GM12878 (cell line): ENCODE results near the gene IQGAP2. TPM values are rescaled to one million over a fixed set of nuclear protein-coding genes. Genes with fewer than 3 reads are reported as not detected.

Experiments used
- ATAC-seq: fragments of 200-7000 bp; cut with Tn5 transposase; 3 replicates; pipeline ENCODE4 v1.9.1; 2020; ENCODE audit warnings: mild to moderate bottlenecking, moderate library complexity
- BruUV-seq: library from RNA; stranded (reverse); fragments of 400-500 nt; replicated peaks from 2 replicates; lab custom pipeline; 2021; lab: Mats Ljungman, UMichigan
- CTCF ChIA-PET: fragments of 300-600 bp; sonication (Branson Sonifier 250); formaldehyde crosslinking; extraction: SDS; loops from one replicate; lab custom pipeline; 2021; ENCODE audit warnings: inconsistent platforms; lab: Yijun Ruan, JAX
- POLR2A ChIA-PET: fragments of 350-600 bp; formaldehyde crosslinking; extraction: SDS; loops from one replicate; lab custom pipeline; 2021; ENCODE audit warnings: inconsistent platforms; lab: Charles Lee
- RAD21 ChIA-PET: fragments of 300-600 bp; sonication (Branson Sonifier 250); formaldehyde crosslinking; loops from one replicate; lab custom pipeline; 2023; ENCODE audit warnings: antibody characterized with exemption; ENCODE audit not compliant: unreplicated experiment; lab: Charles Lee
- SMC1A ChIA-PET: fragments of 300-600 bp; sonication (Branson Sonifier 250); formaldehyde crosslinking; loops from one replicate; lab custom pipeline; 2023; ENCODE audit not compliant: unreplicated experiment, uncharacterized antibody; lab: Charles Lee
- DNase-seq: peaks from one replicate; pipeline ENCODE4 v3.0.0-alpha.2; 2011; ENCODE audit warnings: low read depth, low spot score
- FAIRE-seq: peaks from 3 replicates; lab custom pipeline; 2011; peaks lifted over from hg19 to GRCh38; lab: Jason Lieb, UNC
- H2AFZ ChIP-seq: 2 replicates; pipeline ENCODE4 v1.6.0; 2011; ENCODE audit warnings: low read depth, low read length, control low read depth; ENCODE audit not compliant: control insufficient read depth
- H3K27ac ChIP-seq: 2 replicates; pipeline ENCODE4 v1.5.1; 2011; ENCODE audit warnings: control low read depth; ENCODE audit not compliant: control insufficient read depth, insufficient read depth
- H3K27me3 ChIP-seq, 2 experiments: replicated peaks in 1 of 2; 2 replicates each; pipeline versions ENCODE4 v1.6.0 to v1.6.1; 2011; ENCODE audit warnings: low read length in 1 of 2; ENCODE audit not compliant: control insufficient read depth in 2 of 2, insufficient read depth in 2 of 2
- H3K36me3 ChIP-seq, 2 experiments: 2 replicates each; pipeline ENCODE4 v1.5.1; 2011; ENCODE audit warnings: low read length in 1 of 2; ENCODE audit not compliant: control insufficient read depth in 2 of 2, insufficient read depth in 2 of 2
- H3K4me1 ChIP-seq: 2 replicates; pipeline ENCODE4 v1.6.1; 2011; ENCODE audit warnings: mild to moderate bottlenecking, low read length, moderate library complexity, mixed read lengths; ENCODE audit not compliant: control insufficient read depth, insufficient read depth
- H3K4me2 ChIP-seq: 2 replicates; pipeline ENCODE4 v1.6.0; 2011; ENCODE audit warnings: control low read depth; ENCODE audit not compliant: control insufficient read depth, insufficient read depth
- H3K4me3 ChIP-seq: fragments of 200-600 bp; sonication (generic); 2 replicates; pipeline ENCODE4 v1.5.1; 2016
- H3K79me2 ChIP-seq: 2 replicates; pipeline ENCODE4 v1.6.0; 2011; ENCODE audit warnings: low read length; ENCODE audit not compliant: control insufficient read depth, insufficient read depth
- H3K9ac ChIP-seq: 2 replicates; pipeline ENCODE4 v1.8.0; 2011; ENCODE audit warnings: low read length, control low read depth, mixed read lengths; ENCODE audit not compliant: control insufficient read depth, insufficient read depth
- H3K9me3 ChIP-seq: replicated peaks from 3 replicates; pipeline ENCODE4 v1.5.1; 2011; ENCODE audit warnings: mild to moderate bottlenecking, low read length; ENCODE audit not compliant: control insufficient read depth, insufficient read depth
- H4K20me1 ChIP-seq: 2 replicates; pipeline ENCODE4 v1.6.0; 2011; ENCODE audit not compliant: control insufficient read depth, insufficient read depth
- ATF7 ChIP-seq: fragments of 450-650 bp; IDR thresholded peaks from 2 replicates; pipeline ENCODE4 v1.6.1; 2016; ENCODE audit warnings: low read depth, mild to moderate bottlenecking
- EED ChIP-seq: sonication (generic); IDR thresholded peaks from 2 replicates; pipeline ENCODE4 v1.6.1; 2016; ENCODE audit warnings: antibody characterized with exemption, low read depth
- ETV6 ChIP-seq, 2 experiments: fragments of 450-650 bp in 1 of 2; IDR thresholded peaks in 1 of 2; conservative IDR thresholded peaks in 1 of 2; 2 replicates each; pipeline ENCODE4 v1.6.1; 2014; ENCODE audit warnings: antibody characterized with exemption in 1 of 2, borderline replicate concordance in 1 of 2, low read depth in 1 of 2, mild to moderate bottlenecking in 1 of 2, moderate library complexity in 1 of 2
- KDM1A ChIP-seq: fragments of 200-600 bp; sonication (generic); IDR thresholded peaks from 2 replicates; pipeline ENCODE4 v1.6.1; 2016; ENCODE audit warnings: borderline replicate concordance
- MTA2 ChIP-seq: fragments of 450-650 bp; IDR thresholded peaks from 2 replicates; pipeline ENCODE4 v1.6.1; 2016; ENCODE audit warnings: low read depth, mild to moderate bottlenecking, moderate library complexity
- RCOR1 ChIP-seq: conservative IDR thresholded peaks from 2 replicates; pipeline ENCODE4 v1.6.1; 2012; ENCODE audit warnings: low read depth, low read length, improper control_type of control experiment
- SUZ12 ChIP-seq: fragments of 200-600 bp; sonication (generic); IDR thresholded peaks from one replicate; pipeline ENCODE4 v1.6.1; 2018; ENCODE audit warnings: antibody characterized with exemption, mild to moderate bottlenecking; ENCODE audit not compliant: unreplicated experiment
- WGBS: methylation state at CpG from one replicate; pipeline ENCODE4 v1.1.6; 2016; ENCODE audit warnings: low lambda C conversion rate; ENCODE audit not compliant: insufficient replicate concordance, insufficient coverage; ENCODE audit errors: missing lambda C conversion rate; 5-methylcytosine and 5-hydroxymethylcytosine counted together
- in situ Hi-C: fragments of 300-500 bp; cut with MboI; formaldehyde crosslinking; loops from 9 replicates; pipeline ENCODE4 v1.14.3; 2018; ENCODE audit warnings: mixed read lengths
- intact Hi-C: fragments of 100-400 bp; cut with micrococcal nuclease; formaldehyde crosslinking; loops from one replicate; pipeline ENCODE4 v1.14.2; 2022; ENCODE audit not compliant: unreplicated experiment
- polyA plus RNA-seq, 11 experiments: library from polyadenylated mRNA; depleted of rRNA in 4 of 11; unstranded in 6 of 11; stranded (reverse) in 5 of 11; fragments of >200 nt; fragmentation: Nextera tagmentation in 4 of 11; fragmentation: Illumina TruSeq in 1 of 11; extraction: Ambion mirVana in 4 of 11; extraction: Trizol in 1 of 11; gene quantifications; 1 replicate in 1 of 11; 2 replicates in 10 of 11; pipeline versions ENCODE4 v1.2.1 to v1.2.3, GENCODE V29; 2011 to 2016; ENCODE audit warnings: inconsistent platforms in 2 of 11, missing spikeins in 2 of 11, low read depth in 1 of 11
- total RNA-seq, 4 experiments: library from RNA; depleted of rRNA in 3 of 4; stranded (reverse); fragments of >200 nt in 3 of 4; fragmentation: Illumina TruSeq in 1 of 4; extraction: Trizol in 1 of 4; gene quantifications; 2 replicates each; pipeline versions ENCODE4 v1.2.1 to v1.2.3, GENCODE V29; 2013 to 2021
- TF ChIP-seq, protein P1 (sequence below): fragments of 450-650 bp; IDR thresholded peaks from 2 replicates; pipeline ENCODE4 v1.6.1; 2017; ENCODE audit warnings: low read depth, mild to moderate bottlenecking, moderate library complexity

IQGAP2 gene
- total and polyA plus RNA-seq, 10 of the 15 experiments (the other 5 are each of a cell fraction or from before 2014, with no cell fraction given): 14.5 to 41.4 (median 21.8) TPM

DNA sequence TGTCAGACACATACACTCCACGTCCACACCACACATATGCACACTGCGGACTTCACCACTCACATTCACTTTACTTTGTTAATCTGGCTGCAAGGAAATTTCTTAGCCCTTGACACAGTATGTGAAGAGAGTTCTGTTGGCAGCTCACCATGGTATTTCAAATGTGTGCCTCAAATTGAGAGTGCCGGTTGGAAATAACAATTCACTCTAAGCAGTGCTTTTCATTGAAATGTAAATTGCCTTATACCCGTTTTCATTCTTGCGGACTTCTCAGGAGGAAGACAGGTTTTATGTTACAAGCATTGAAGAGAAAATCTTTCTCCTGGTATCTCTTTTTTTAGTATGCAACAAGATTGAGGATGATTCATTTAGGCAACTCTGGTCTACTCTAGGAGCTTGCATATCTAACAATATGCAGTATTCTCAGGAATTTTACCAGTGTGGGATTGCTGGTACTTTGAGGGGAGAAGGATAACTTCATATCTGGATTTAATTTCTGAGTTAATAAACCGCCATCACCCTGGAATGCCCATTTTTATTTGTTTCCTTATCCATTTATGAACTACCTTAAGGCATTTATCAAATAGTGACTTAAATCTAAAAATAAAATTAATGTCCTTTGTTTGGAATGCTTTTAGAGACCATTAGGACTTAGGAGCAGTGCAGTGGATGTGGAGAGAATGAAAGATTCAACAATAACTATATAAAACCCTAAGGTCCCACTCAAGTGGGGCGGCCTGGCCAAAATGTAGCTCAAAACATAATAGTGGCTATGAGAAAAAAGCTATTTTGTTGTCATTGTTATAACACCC is 87.0 kb downstream of the IQGAP2 start:
- ChIA-PET CTCF (interaction anchor here (0.8 kb wide), 1 partner anchor 11 kb away, joined by 4 read pairs; no protein-coding TSS in a partner anchor), RAD21 (no interaction called here), SMC1A (interaction anchor here (1.1 to 1.3 kb wide), 2 partner anchors 16 to 53 kb away, joined by 3 read pairs; no protein-coding TSS in a partner anchor), POLR2A (no interaction called here)
- no peaks in the 10 kb centered on the region for H4K20me1 ChIP-seq
- no peaks in the 10 kb centered on the region for H3K9me3 ChIP-seq
- H3K9ac ChIP-seq: no peak overlapping the region
- DNase-seq (no peak), FAIRE-seq (no peak), ATAC-seq (no peak)
- 76% methylated on average over 7 of the region's 7 CpGs for WGBS
- H3K36me3 ChIP-seq: no peaks in the 10 kb centered on the region
- H3K4me2 ChIP-seq: no peak overlapping the region
- no peaks in the 10 kb centered on the region for H3K4me1 ChIP-seq
- no TSS peak for BruUV-seq
- intact Hi-C loops: no loop called here
- no peak overlapping the region for H3K4me3 ChIP-seq
- H3K27me3 ChIP-seq: no peaks in the 10 kb centered on the region
- in situ Hi-C loops: no loop called here
- TF ChIP-seq, protein P1, sequence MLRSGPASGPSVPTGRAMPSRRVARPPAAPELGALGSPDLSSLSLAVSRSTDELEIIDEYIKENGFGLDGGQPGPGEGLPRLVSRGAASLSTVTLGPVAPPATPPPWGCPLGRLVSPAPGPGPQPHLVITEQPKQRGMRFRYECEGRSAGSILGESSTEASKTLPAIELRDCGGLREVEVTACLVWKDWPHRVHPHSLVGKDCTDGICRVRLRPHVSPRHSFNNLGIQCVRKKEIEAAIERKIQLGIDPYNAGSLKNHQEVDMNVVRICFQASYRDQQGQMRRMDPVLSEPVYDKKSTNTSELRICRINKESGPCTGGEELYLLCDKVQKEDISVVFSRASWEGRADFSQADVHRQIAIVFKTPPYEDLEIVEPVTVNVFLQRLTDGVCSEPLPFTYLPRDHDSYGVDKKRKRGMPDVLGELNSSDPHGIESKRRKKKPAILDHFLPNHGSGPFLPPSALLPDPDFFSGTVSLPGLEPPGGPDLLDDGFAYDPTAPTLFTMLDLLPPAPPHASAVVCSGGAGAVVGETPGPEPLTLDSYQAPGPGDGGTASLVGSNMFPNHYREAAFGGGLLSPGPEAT: no peak
- no peak for TF ChIP-seq MTA2
- no peak for TF ChIP-seq RCOR1
- no peak for TF ChIP-seq ATF7
- no peak for TF ChIP-seq ETV6 (conservative IDR thresholded peaks at IDR 0.05 in 1 of 2, IDR thresholded peaks at IDR 0.05 in 1 of 2; ENCODE audit: borderline replicate concordance in 1 of 2, low read depth in 1 of 2)
- TF ChIP-seq SUZ12: no peak
- TF ChIP-seq KDM1A: no peak
- no peak for TF ChIP-seq EED
- H3K79me2 ChIP-seq: no peaks in the 10 kb centered on the region
- H3K27ac ChIP-seq: no peak overlapping the region
- H2AFZ ChIP-seq: no peak overlapping the region
